Thyroid gland (tissue), 4 donors: Measurements from ENCODE around the gene POLR2A.

ENCODE experiments used
- POLR2A ChIP-seq, 2 donors: fragments of 450-650 bp; IDR thresholded peaks; one replicate each; pipeline ENCODE4 v1.6.1; 2017; ENCODE audit warnings: antibody characterized with exemption in 2 of 2, mild to moderate bottlenecking in 2 of 2, moderate library complexity in 1 of 2
- TF ChIP-seq, protein P1 (sequence below), 6 experiments: fragments of 200-600 bp in 3 of 6; fragments of 450-650 bp in 3 of 6; sonication (generic) in 3 of 6; IDR thresholded peaks; one replicate each; pipeline ENCODE4 v1.5.1; 2016 to 2019; ENCODE audit warnings: antibody characterized with exemption in 6 of 6, mild to moderate bottlenecking in 2 of 6, inconsistent platforms in 1 of 6, moderate library complexity in 1 of 6

DNA sequence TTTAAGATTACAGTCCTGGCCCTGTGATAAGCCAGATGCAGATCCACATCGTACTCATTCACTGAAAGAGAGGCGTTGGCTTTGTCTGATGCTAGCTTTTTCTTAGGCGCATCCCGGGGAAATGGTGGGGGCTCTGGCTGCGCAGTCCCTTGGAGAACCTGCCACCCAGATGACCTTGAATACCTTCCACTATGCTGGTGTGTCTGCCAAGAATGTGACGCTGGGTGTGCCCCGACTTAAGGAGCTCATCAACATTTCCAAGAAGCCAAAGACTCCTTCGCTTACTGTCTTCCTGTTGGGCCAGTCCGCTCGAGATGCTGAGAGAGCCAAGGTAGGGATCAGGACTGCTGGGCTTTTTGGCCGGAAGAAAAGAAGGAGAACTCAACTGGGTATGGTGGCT is 24.0 kb downstream of the POLR2A start:
- TF ChIP-seq, protein P1, sequence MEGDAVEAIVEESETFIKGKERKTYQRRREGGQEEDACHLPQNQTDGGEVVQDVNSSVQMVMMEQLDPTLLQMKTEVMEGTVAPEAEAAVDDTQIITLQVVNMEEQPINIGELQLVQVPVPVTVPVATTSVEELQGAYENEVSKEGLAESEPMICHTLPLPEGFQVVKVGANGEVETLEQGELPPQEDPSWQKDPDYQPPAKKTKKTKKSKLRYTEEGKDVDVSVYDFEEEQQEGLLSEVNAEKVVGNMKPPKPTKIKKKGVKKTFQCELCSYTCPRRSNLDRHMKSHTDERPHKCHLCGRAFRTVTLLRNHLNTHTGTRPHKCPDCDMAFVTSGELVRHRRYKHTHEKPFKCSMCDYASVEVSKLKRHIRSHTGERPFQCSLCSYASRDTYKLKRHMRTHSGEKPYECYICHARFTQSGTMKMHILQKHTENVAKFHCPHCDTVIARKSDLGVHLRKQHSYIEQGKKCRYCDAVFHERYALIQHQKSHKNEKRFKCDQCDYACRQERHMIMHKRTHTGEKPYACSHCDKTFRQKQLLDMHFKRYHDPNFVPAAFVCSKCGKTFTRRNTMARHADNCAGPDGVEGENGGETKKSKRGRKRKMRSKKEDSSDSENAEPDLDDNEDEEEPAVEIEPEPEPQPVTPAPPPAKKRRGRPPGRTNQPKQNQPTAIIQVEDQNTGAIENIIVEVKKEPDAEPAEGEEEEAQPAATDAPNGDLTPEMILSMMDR (IDR thresholded peaks at IDR 0.05) = no peak
- no peak for TF ChIP-seq POLR2A (IDR thresholded peaks at IDR 0.05)
